ENCODE results near the gene RIPPLY3.

DNA sequence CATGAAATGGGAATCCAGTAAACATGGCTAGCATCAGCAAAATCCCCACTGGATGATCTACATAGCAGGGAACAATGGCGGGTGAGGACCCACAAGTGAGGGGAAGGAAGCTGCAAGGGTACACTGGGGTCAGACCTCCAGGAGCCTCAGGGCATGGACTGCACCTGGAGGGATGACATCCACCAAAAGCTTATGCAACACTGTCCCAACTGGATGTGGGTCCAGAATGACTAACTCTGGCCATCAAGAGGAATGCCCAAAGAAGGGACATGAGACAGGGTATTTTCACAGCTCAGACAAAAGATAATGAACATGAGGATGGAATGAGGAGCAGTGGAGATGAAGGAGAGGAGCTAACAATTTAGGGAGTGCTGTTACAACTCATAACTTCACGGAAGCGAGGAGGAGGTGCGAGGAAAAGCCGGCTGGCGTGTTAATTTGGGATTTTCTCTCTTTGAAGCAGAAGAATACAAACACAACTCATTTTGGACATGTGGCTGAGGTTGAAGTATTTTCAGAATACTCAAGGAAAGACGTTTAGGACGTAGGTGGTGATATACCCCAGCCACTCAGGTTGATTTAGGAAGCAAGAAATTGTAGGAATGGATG lies 45.7 kb upstream of the RIPPLY3 start:
- no peak for TF ChIP-seq POLR2A (IDR thresholded peaks at IDR 0.05)
- TF ChIP-seq, protein P1, sequence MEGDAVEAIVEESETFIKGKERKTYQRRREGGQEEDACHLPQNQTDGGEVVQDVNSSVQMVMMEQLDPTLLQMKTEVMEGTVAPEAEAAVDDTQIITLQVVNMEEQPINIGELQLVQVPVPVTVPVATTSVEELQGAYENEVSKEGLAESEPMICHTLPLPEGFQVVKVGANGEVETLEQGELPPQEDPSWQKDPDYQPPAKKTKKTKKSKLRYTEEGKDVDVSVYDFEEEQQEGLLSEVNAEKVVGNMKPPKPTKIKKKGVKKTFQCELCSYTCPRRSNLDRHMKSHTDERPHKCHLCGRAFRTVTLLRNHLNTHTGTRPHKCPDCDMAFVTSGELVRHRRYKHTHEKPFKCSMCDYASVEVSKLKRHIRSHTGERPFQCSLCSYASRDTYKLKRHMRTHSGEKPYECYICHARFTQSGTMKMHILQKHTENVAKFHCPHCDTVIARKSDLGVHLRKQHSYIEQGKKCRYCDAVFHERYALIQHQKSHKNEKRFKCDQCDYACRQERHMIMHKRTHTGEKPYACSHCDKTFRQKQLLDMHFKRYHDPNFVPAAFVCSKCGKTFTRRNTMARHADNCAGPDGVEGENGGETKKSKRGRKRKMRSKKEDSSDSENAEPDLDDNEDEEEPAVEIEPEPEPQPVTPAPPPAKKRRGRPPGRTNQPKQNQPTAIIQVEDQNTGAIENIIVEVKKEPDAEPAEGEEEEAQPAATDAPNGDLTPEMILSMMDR (IDR thresholded peaks at IDR 0.05): no peak
